ENCODE measurements around the gene SOX5.

Gene SOX5

GRCh38 chr12:23585156-23585781, 364.2 kb downstream of the SOX5 start:
- no peak for DNase-seq

- DNase-seq = no peak
Observed at GRCh38 chr12:23581913-23582312, 367.6 kb downstream of the SOX5 start.

- no peak for DNase-seq
Observed at GRCh38 chr12:23579257-23579656, 370.2 kb downstream of the SOX5 start.

GRCh38 chr12:23576372-23576771, 373.1 kb downstream of the SOX5 start:
- DNase-seq = no peak

- no peak for DNase-seq
Observed at GRCh38 chr12:23569356-23569755, 380.1 kb downstream of the SOX5 start.

GRCh38 chr12:23566133-23566532, 383.3 kb downstream of the SOX5 start:
- DNase-seq = no peak

- no peak for DNase-seq
Observed at GRCh38 chr12:23564451-23565152, 384.9 kb downstream of the SOX5 start.

GRCh38 chr12:23561364-23562345, 387.8 kb downstream of the SOX5 start:
- no peak for DNase-seq

GRCh38 chr12:23560611-23561010, 388.9 kb downstream of the SOX5 start:
- DNase-seq = no peak

GRCh38 chr12:23559268-23559753, 390.2 kb downstream of the SOX5 start:
- DNase-seq = no peak

GRCh38 chr12:23556661-23557060, 392.8 kb downstream of the SOX5 start:
- no peak for DNase-seq

GRCh38 chr12:23555825-23556207, 393.7 kb downstream of the SOX5 start:
- DNase-seq = no peak

- no peak for DNase-seq
Observed at GRCh38 chr12:23555180-23555824, 394.2 kb downstream of the SOX5 start.

- DNase-seq = no peak
Observed at GRCh38 chr12:23552417-23552816, 397.1 kb downstream of the SOX5 start.

- DNase-seq = no peak
Observed at GRCh38 chr12:23550753-23551152, 398.7 kb downstream of the SOX5 start.

GRCh38 chr12:23548742-23549141, 400.7 kb downstream of the SOX5 start:
- DNase-seq = no peak

- no peak for DNase-seq
Observed at GRCh38 chr12:23546756-23547155, 402.7 kb downstream of the SOX5 start.

GRCh38 chr12:23543767-23544166, 405.7 kb downstream of the SOX5 start:
- no peak for DNase-seq

- DNase-seq = no peak
Observed at GRCh38 chr12:23542187-23542586, 407.3 kb downstream of the SOX5 start.

- DNase-seq = no peak
Observed at GRCh38 chr12:23540572-23540971, 408.9 kb downstream of the SOX5 start.

GRCh38 chr12:23536293-23536692, 413.2 kb downstream of the SOX5 start:
- no peak for DNase-seq

GRCh38 chr12:23535441-23535840, 414.0 kb downstream of the SOX5 start:
- DNase-seq = no peak

GRCh38 chr12:23534196-23534595, 415.3 kb downstream of the SOX5 start:
- DNase-seq = no peak
